Smooth muscle cell (in vitro differentiated cells): ENCODE results near the gene SCAMP2. TPM values are rescaled to one million over a fixed set of nuclear protein-coding genes. Genes with fewer than 3 reads are reported as not detected.

Source experiments
- DNase-seq: peaks from one replicate; lab custom pipeline; 2025; ENCODE audit not compliant: unreplicated experiment; lab: John Stamatoyannopoulos, UW
- H2AFZ ChIP-seq: fragments of 200-600 bp; sonication (generic); 2 replicates; pipeline ENCODE4 v1.6.0; 2016; ENCODE audit warnings: antibody characterized with exemption, low read depth, mild to moderate bottlenecking
- H3F3A ChIP-seq: fragments of 200-600 bp; sonication (generic); 2 replicates; pipeline ENCODE4 v1.6.0; 2017; ENCODE audit warnings: antibody characterized with exemption, low read depth
- H3K27ac ChIP-seq: fragments of 200-600 bp; sonication (generic); 2 replicates; pipeline ENCODE4 v1.5.1; 2016; ENCODE audit warnings: low read depth, mild to moderate bottlenecking
- H3K27me3 ChIP-seq: fragments of 200-600 bp; sonication (generic); 2 replicates; pipeline ENCODE4 v1.6.1; 2016; ENCODE audit warnings: low read depth, mild to moderate bottlenecking
- H3K36me3 ChIP-seq: fragments of 200-600 bp; sonication (generic); 2 replicates; pipeline ENCODE4 v1.5.1; 2016; ENCODE audit warnings: low read depth
- H3K4me1 ChIP-seq: fragments of 200-600 bp; sonication (generic); 2 replicates; pipeline ENCODE4 v1.5.1; 2016; ENCODE audit warnings: low read depth
- H3K4me2 ChIP-seq: fragments of 200-600 bp; sonication (generic); 2 replicates; pipeline ENCODE4 v1.6.0; 2016; ENCODE audit warnings: mild to moderate bottlenecking
- H3K4me3 ChIP-seq: fragments of 200-600 bp; sonication (generic); 2 replicates; pipeline ENCODE4 v1.5.1; 2016; ENCODE audit warnings: mild to moderate bottlenecking
- H3K79me2 ChIP-seq: fragments of 200-600 bp; sonication (generic); 2 replicates; pipeline ENCODE4 v1.6.0; 2016; ENCODE audit warnings: low read depth, mild to moderate bottlenecking
- H3K9ac ChIP-seq: fragments of 200-600 bp; sonication (generic); 2 replicates; pipeline ENCODE4 v1.6.0; 2016; ENCODE audit warnings: low read depth
- H3K9me3 ChIP-seq: fragments of 200-600 bp; sonication (generic); replicated peaks from 2 replicates; pipeline ENCODE4 v1.5.1; 2016; ENCODE audit warnings: low read depth
- H4K20me1 ChIP-seq: fragments of 200-600 bp; sonication (generic); 2 replicates; pipeline ENCODE4 v1.6.0; 2016; ENCODE audit warnings: low read depth
- CTCF ChIP-seq: fragments of 200-600 bp; sonication (generic); IDR thresholded peaks from 2 replicates; pipeline ENCODE4 v1.5.1; 2017; ENCODE audit warnings: borderline replicate concordance, mild to moderate bottlenecking, antibody characterized with exemption; ENCODE audit not compliant: insufficient read depth, poor library complexity, severe bottlenecking
- WGBS: methylation state at CpG from one replicate; pipeline ENCODE4 v1.1.7; 2016; ENCODE audit warnings: low lambda C conversion rate; 5-methylcytosine and 5-hydroxymethylcytosine counted together
- microRNA-seq: library from miRNA; unstranded; fragments of <30 nt; microRNA quantifications from one replicate; pipeline ENCODE4, GENCODE V29; 2016; ENCODE audit warnings: borderline number of aligned reads
- polyA plus RNA-seq: library from polyadenylated mRNA; unstranded; fragments of >200 nt; fragmentation: Nextera tagmentation; extraction: Ambion mirVana; gene quantifications from 2 replicates; pipeline ENCODE4 v1.2.1, GENCODE V29; 2016
- small RNA-seq: library from RNA; depleted of rRNA; stranded (forward); fragments of <200 nt; gene quantifications from one replicate; pipeline ENCODE3, GENCODE V24; 2014
- total RNA-seq: library from RNA; depleted of rRNA; stranded (reverse); fragments of >200 nt; gene quantifications from 2 replicates; pipeline ENCODE4 v1.2.3, GENCODE V29; 2014

The SCAMP2 gene
- total and polyA plus RNA-seq, 2 experiments from 2014 or later = 55.5 to 80.3 TPM

GRCh38 chr15:74795966-74796625 is 77.1 kb downstream of the SCAMP2 start:
- no peaks in the 10 kb centered on the region for H3F3A ChIP-seq
- no peak overlapping the region for H3K4me3 ChIP-seq

GRCh38 chr15:74794970-74795349 is 78.2 kb downstream of the SCAMP2 start:
- H4K20me1 ChIP-seq = peaks cover 87% of the 10 kb centered on the region
- H3K4me1 ChIP-seq = no peaks in the 10 kb centered on the region
- H3K27ac ChIP-seq = no peak overlapping the region
- H3K27me3 ChIP-seq = no peaks in the 10 kb centered on the region
- H3K4me3 ChIP-seq = no peak overlapping the region
- no peak overlapping the region for H3K9ac ChIP-seq
- no peaks in the 10 kb centered on the region for H3K9me3 ChIP-seq
- H2AFZ ChIP-seq = no peak overlapping the region
- DNase-seq = no peak
- H3F3A ChIP-seq = peaks cover 11% of the 10 kb centered on the region
- no peak overlapping the region for H3K4me2 ChIP-seq
- no peaks in the 10 kb centered on the region for H3K36me3 ChIP-seq
- H3K79me2 ChIP-seq = peaks cover 51% of the 10 kb centered on the region
- 92% methylated on average over 9 of the region's 9 CpGs for WGBS
- no peak for TF ChIP-seq CTCF

More at GRCh38 chr15:74795966-74796625, 77.1 kb downstream of the SCAMP2 start:
- H3K9me3 ChIP-seq = no peaks in the 10 kb centered on the region
- H4K20me1 ChIP-seq = peaks cover 80% of the 10 kb centered on the region
- H3K9ac ChIP-seq = no peak overlapping the region
- H3K4me1 ChIP-seq = no peaks in the 10 kb centered on the region
- TF ChIP-seq CTCF = no peak
- no peak overlapping the region for H2AFZ ChIP-seq
- no peak overlapping the region for H3K27ac ChIP-seq
- H3K4me2 ChIP-seq = no peak overlapping the region
- H3K36me3 ChIP-seq = no peaks in the 10 kb centered on the region
- WGBS = 91% methylated on average over 14 of the region's 14 CpGs
- H3K79me2 ChIP-seq = peaks cover 47% of the 10 kb centered on the region
- DNase-seq = no peak
- H3K27me3 ChIP-seq = no peaks in the 10 kb centered on the region

- 80% methylated on average over 6 of the region's 9 CpGs for WGBS
- H4K20me1 ChIP-seq = peaks cover 92% of the 10 kb centered on the region
- no peaks in the 10 kb centered on the region for H3K4me1 ChIP-seq
These were observed 78.8 kb downstream of the SCAMP2 start for GRCh38 chr15:74794248-74794969.

More at GRCh38 chr15:74794248-74794969, 78.8 kb downstream of the SCAMP2 start:
- Histone ChIP-seq H3K4me3 (no peak overlapping the region), H3K9me3 (no peaks in the 10 kb centered on the region), H3F3A (peaks cover 12% of the 10 kb centered on the region), H3K27me3 (no peaks in the 10 kb centered on the region), H3K36me3 (no peaks in the 10 kb centered on the region), H3K27ac (no peak overlapping the region), H3K9ac (no peak overlapping the region), H2AFZ (no peak overlapping the region), H3K79me2 (peaks cover 57% of the 10 kb centered on the region), H3K4me2 (no peak overlapping the region)
- no peak for DNase-seq
- TF ChIP-seq CTCF = no peak

Small RNAs within 50 kb of the gene (microRNA-seq; reads per million reads assigned to microRNA genes)
- not detected for gene MIR6882

Small RNAs within 50 kb of the gene (small RNA-seq; reads per million reads assigned to genes)
- gene CPLX3 (not detected), gene MIR6882 (0.08 reads per million)

Other genes starting within 250 kb of the SCAMP2 start
- gene EDC3, start 177.3 kb downstream of the SCAMP2 start, total RNA-seq = 18.4 and 23.3 TPM in 2 replicates
- 26.7 and 32.9 TPM in 2 replicates for gene EDC3, start 177.3 kb downstream of the SCAMP2 start, polyA plus RNA-seq
- gene CYP1A1, start 147.8 kb downstream of the SCAMP2 start, total RNA-seq = 0.81 and 1.9 TPM in 2 replicates
- gene CYP1A1, start 147.8 kb downstream of the SCAMP2 start, polyA plus RNA-seq = 0.09 and 0.13 TPM in 2 replicates
- gene CYP1A2, start 124.5 kb downstream of the SCAMP2 start, total RNA-seq = not detected in 2 replicates
- not detected in 2 replicates for gene CYP1A2, start 124.5 kb downstream of the SCAMP2 start, polyA plus RNA-seq
- 10.4 and 19.6 TPM in 2 replicates for gene CSK, start 91.3 kb downstream of the SCAMP2 start, total RNA-seq
- gene CSK, start 91.3 kb downstream of the SCAMP2 start, polyA plus RNA-seq = 14.1 and 16.5 TPM in 2 replicates
- gene LMAN1L, start 60.5 kb downstream of the SCAMP2 start, total RNA-seq = not detected in 2 replicates
- not detected in 2 replicates for gene LMAN1L, start 60.5 kb downstream of the SCAMP2 start, polyA plus RNA-seq
- 0.04 and 0.22 TPM in 2 replicates for gene CPLX3, start 46.7 kb downstream of the SCAMP2 start, total RNA-seq
- not detected in 2 replicates for gene CPLX3, start 46.7 kb downstream of the SCAMP2 start, polyA plus RNA-seq
- 14.2 and 24.1 TPM in 2 replicates for gene ULK3, start 30.2 kb downstream of the SCAMP2 start, total RNA-seq
- 20.8 and 23.7 TPM in 2 replicates for gene ULK3, start 30.2 kb downstream of the SCAMP2 start, polyA plus RNA-seq
- 43.6 and 53.1 TPM in 2 replicates for gene MPI, start 16.7 kb upstream of the SCAMP2 start, total RNA-seq
- gene MPI, start 16.7 kb upstream of the SCAMP2 start, polyA plus RNA-seq = 35.6 and 41.9 TPM in 2 replicates
- 52.4 and 53.7 TPM in 2 replicates for gene FAM219B, start 33.5 kb upstream of the SCAMP2 start, total RNA-seq
- 37.1 and 40.2 TPM in 2 replicates for gene FAM219B, start 33.5 kb upstream of the SCAMP2 start, polyA plus RNA-seq
- 144 and 154 TPM in 2 replicates for gene COX5A, start 64.7 kb upstream of the SCAMP2 start, total RNA-seq
- gene COX5A, start 64.7 kb upstream of the SCAMP2 start, polyA plus RNA-seq = 325 and 339 TPM in 2 replicates
- gene RPP25, start 83.4 kb upstream of the SCAMP2 start, total RNA-seq = 5.5 and 8.7 TPM in 2 replicates
- 24.0 and 26.2 TPM in 2 replicates for gene RPP25, start 83.4 kb upstream of the SCAMP2 start, polyA plus RNA-seq
- gene SCAMP5, start 122.2 kb upstream of the SCAMP2 start, total RNA-seq = 2.8 and 18.1 TPM in 2 replicates
- 5.5 and 6.6 TPM in 2 replicates for gene SCAMP5, start 122.2 kb upstream of the SCAMP2 start, polyA plus RNA-seq
- 6.2 and 33.7 TPM in 2 replicates for gene PPCDC, start 150.2 kb upstream of the SCAMP2 start, total RNA-seq
- 7.8 and 11.9 TPM in 2 replicates for gene PPCDC, start 150.2 kb upstream of the SCAMP2 start, polyA plus RNA-seq